H9 (cell line): Measurements from ENCODE around the gene NKAIN1. TPM values are rescaled to one million over a fixed set of nuclear protein-coding genes. Genes with fewer than 3 reads are reported as not detected.

Source experiments
- DNase-seq: peaks from one replicate; pipeline ENCODE4 v3.0.0-alpha.2; 2017
- H2AFZ ChIP-seq: one replicate; pipeline ENCODE4 v1.6.1; 2013; ENCODE audit warnings: mild to moderate bottlenecking, low read length, control low read depth, moderate library complexity
- H2AK5ac ChIP-seq: 2 replicates; pipeline ENCODE4 v1.6.1; 2013; ENCODE audit warnings: low read length, control low read depth, mixed read lengths; ENCODE audit not compliant: insufficient read length
- H2BK120ac ChIP-seq: one replicate; pipeline ENCODE4 v1.6.1; 2013; ENCODE audit warnings: low read depth, mild to moderate bottlenecking, low read length, control low read depth, inconsistent platforms; ENCODE audit not compliant: poor library complexity, severe bottlenecking
- H2BK12ac ChIP-seq: 2 replicates; pipeline ENCODE4 v1.6.1; 2013; ENCODE audit warnings: low read length, control low read depth, mixed read lengths, low read depth; ENCODE audit not compliant: insufficient read length
- H2BK15ac ChIP-seq: 2 replicates; pipeline ENCODE4 v1.6.1; 2013; ENCODE audit warnings: low read depth, low read length, control low read depth
- H2BK20ac ChIP-seq: one replicate; pipeline ENCODE4 v1.6.1; 2013; ENCODE audit warnings: low read depth, mild to moderate bottlenecking, low read length, control low read depth, inconsistent platforms; ENCODE audit not compliant: poor library complexity, severe bottlenecking
- H2BK5ac ChIP-seq: 2 replicates; pipeline ENCODE4 v1.6.1; 2013; ENCODE audit warnings: low read length, control low read depth, mixed read lengths; ENCODE audit not compliant: insufficient read length
- H3K14ac ChIP-seq: 2 replicates; pipeline ENCODE4 v1.6.1; 2013; ENCODE audit warnings: low read length, control low read depth; ENCODE audit not compliant: insufficient read depth
- H3K18ac ChIP-seq: 2 replicates; pipeline ENCODE4 v1.6.1; 2013; ENCODE audit warnings: low read depth, mild to moderate bottlenecking, mixed read lengths, low read length, control low read depth; ENCODE audit not compliant: insufficient read length
- H3K23ac ChIP-seq: 2 replicates; pipeline ENCODE4 v1.6.1; 2013; ENCODE audit warnings: low read length, control low read depth, mixed read lengths, low read depth; ENCODE audit not compliant: insufficient read length
- H3K23me2 ChIP-seq: 2 replicates; pipeline ENCODE4 v1.6.1; 2013; ENCODE audit warnings: low read depth, mild to moderate bottlenecking, mixed read lengths, low read length, control low read depth; ENCODE audit not compliant: insufficient read length, poor library complexity, severe bottlenecking
- H3K27ac ChIP-seq: 2 replicates; pipeline ENCODE4 v1.5.1; 2013; ENCODE audit warnings: low read length, control low read depth, mixed read lengths, low read depth; ENCODE audit not compliant: insufficient read length
- H3K27me3 ChIP-seq: 2 replicates; pipeline ENCODE4 v1.6.1; 2013; ENCODE audit warnings: low read length, control low read depth, inconsistent platforms; ENCODE audit not compliant: insufficient read depth
- H3K4ac ChIP-seq: 2 replicates; pipeline ENCODE4 v1.6.1; 2013; ENCODE audit warnings: low read depth, mild to moderate bottlenecking, control low read depth, inconsistent platforms, low read length, moderate library complexity
- H3K4me1 ChIP-seq: 2 replicates; pipeline ENCODE4 v1.6.1; 2013; ENCODE audit warnings: low read length, control low read depth, inconsistent platforms; ENCODE audit not compliant: insufficient read depth
- H3K4me2 ChIP-seq: 2 replicates; pipeline ENCODE4 v1.6.1; 2013; ENCODE audit warnings: low read length, control low read depth, mixed read lengths; ENCODE audit not compliant: insufficient read length, insufficient read depth
- H3K56ac ChIP-seq: 2 replicates; pipeline ENCODE4 v1.6.1; 2013; ENCODE audit warnings: low read depth, mild to moderate bottlenecking, mixed read lengths, low read length, control low read depth; ENCODE audit not compliant: insufficient read length
- H3K79me1 ChIP-seq: 2 replicates; pipeline ENCODE4 v1.6.1; 2013; ENCODE audit warnings: low read depth, mild to moderate bottlenecking, moderate library complexity, low read length, control low read depth, inconsistent platforms; ENCODE audit not compliant: insufficient read depth, poor library complexity, severe bottlenecking
- H3K79me2 ChIP-seq: 2 replicates; pipeline ENCODE4 v1.6.1; 2013; ENCODE audit warnings: low read length, control low read depth, inconsistent platforms; ENCODE audit not compliant: insufficient read depth
- H3K9ac ChIP-seq: 2 replicates; pipeline ENCODE4 v1.6.1; 2013; ENCODE audit warnings: low read length, control low read depth, mixed read lengths; ENCODE audit not compliant: insufficient read length; ENCODE audit errors: extremely low read depth
- H3K9me3 ChIP-seq: one replicate; pipeline ENCODE4 v1.6.1; 2013; ENCODE audit warnings: low read depth, low read length, inconsistent platforms; ENCODE audit not compliant: control insufficient read depth
- H3T11ph ChIP-seq: one replicate; pipeline ENCODE4 v1.6.1; 2013; ENCODE audit warnings: mild to moderate bottlenecking, low read length, control low read depth, inconsistent platforms
- H4K20me1 ChIP-seq: one replicate; pipeline ENCODE4 v1.6.1; 2013; ENCODE audit not compliant: control insufficient read depth, insufficient read length, insufficient read depth
- H4K5ac ChIP-seq: 2 replicates; pipeline ENCODE4 v1.6.1; 2013; ENCODE audit warnings: low read depth, mild to moderate bottlenecking, mixed read lengths, low read length, control low read depth; ENCODE audit not compliant: insufficient read length
- H4K8ac ChIP-seq: replicated peaks from 2 replicates; pipeline ENCODE4 v1.6.1; 2013; ENCODE audit warnings: low read length, control low read depth, mixed read lengths, low read depth; ENCODE audit not compliant: insufficient read length
- H4K91ac ChIP-seq: 2 replicates; pipeline ENCODE4 v1.6.1; 2013; ENCODE audit warnings: low read depth, mild to moderate bottlenecking, moderate library complexity, mixed read lengths, low read length, control low read depth; ENCODE audit not compliant: insufficient read length
- H3K27ac Mint-ChIP-seq, 3 experiments: 2 replicates in 2 of 3; 3 replicates in 1 of 3; pipeline ENCODE4 v1.8.0; 2020 to 2021; ENCODE audit warnings: mixed read lengths in 3 of 3, mild to moderate bottlenecking in 1 of 3, moderate library complexity in 1 of 3
- H3K27me3 Mint-ChIP-seq: 2 replicates; pipeline ENCODE4 v1.8.0; 2021; ENCODE audit warnings: low read depth, mild to moderate bottlenecking, moderate library complexity, mixed read lengths
- H3K36me3 Mint-ChIP-seq, 3 experiments: 2 replicates in 2 of 3; 3 replicates in 1 of 3; pipeline ENCODE4 v1.8.0; 2020 to 2021; ENCODE audit warnings: low read depth in 3 of 3, mixed read lengths in 3 of 3; ENCODE audit not compliant: insufficient read depth in 1 of 3
- H3K4me1 Mint-ChIP-seq, 2 experiments: 2 replicates each; pipeline ENCODE4 v1.8.0; 2020; ENCODE audit warnings: mixed read lengths in 2 of 2
- H3K4me3 Mint-ChIP-seq, 2 experiments: 2 replicates in 1 of 2; 3 replicates in 1 of 2; pipeline ENCODE4 v1.8.0; 2020 to 2021; ENCODE audit warnings: mild to moderate bottlenecking in 2 of 2, mixed read lengths in 2 of 2, moderate library complexity in 1 of 2
- H3K9me3 Mint-ChIP-seq, 2 experiments: 2 replicates in 1 of 2; 3 replicates in 1 of 2; pipeline ENCODE4 v1.8.0; 2020; ENCODE audit warnings: mild to moderate bottlenecking in 2 of 2, mixed read lengths in 2 of 2, moderate library complexity in 1 of 2
- WGBS: extraction: QIAGEN DNeasy Blood & Tissue Kit; methylation state at CpG from one replicate; pipeline ENCODE4 v1.1.7; 2013; ENCODE audit warnings: missing lambda C conversion rate, low lambda C conversion rate, mixed read lengths; ENCODE audit not compliant: insufficient read length; ENCODE audit errors: extremely low coverage; 5-methylcytosine and 5-hydroxymethylcytosine counted together
- total RNA-seq: library from RNA; stranded (reverse); gene quantifications from 2 replicates; pipeline ENCODE4 v1.2.1, GENCODE V29; 2021
- TF ChIP-seq, protein P1 (sequence below): fragments of 200-600 bp; sonication (generic); conservative IDR thresholded peaks from 3 replicates; pipeline ENCODE4 v1.8.0; 2021; ENCODE audit warnings: antibody characterized with exemption, mild to moderate bottlenecking

The NKAIN1 gene
- total RNA-seq, 1 experiment from 2014 or later: 25.6 TPM

DNA sequence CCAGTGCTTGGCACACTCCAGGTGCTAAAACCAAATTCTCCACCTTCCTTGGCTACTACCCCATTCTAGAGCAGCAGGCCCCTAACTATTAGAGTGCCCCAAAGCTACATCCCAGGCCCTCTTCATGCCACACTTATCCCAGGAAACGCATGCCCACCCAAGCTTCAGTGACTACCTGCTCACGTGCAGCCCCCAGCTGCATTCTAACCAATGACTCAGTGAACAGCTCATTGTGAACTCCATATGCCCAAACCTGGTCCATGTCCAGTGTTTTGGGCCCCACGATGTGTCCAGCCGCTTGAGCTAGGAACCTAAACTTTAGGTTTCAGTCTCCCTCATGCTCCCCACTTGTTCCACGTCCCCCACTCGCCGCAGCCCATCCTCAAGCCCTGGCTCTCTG, 41.5 kb downstream of the NKAIN1 start:
- no peak overlapping the region for H2BK5ac ChIP-seq
- WGBS: no CpG with 5 or more reads among the region's 7 CpGs
- no peak overlapping the region for H3K18ac ChIP-seq
- H3K79me1 ChIP-seq: no peaks in the 10 kb centered on the region
- H4K5ac ChIP-seq: no peak overlapping the region
- TF ChIP-seq, protein P1, sequence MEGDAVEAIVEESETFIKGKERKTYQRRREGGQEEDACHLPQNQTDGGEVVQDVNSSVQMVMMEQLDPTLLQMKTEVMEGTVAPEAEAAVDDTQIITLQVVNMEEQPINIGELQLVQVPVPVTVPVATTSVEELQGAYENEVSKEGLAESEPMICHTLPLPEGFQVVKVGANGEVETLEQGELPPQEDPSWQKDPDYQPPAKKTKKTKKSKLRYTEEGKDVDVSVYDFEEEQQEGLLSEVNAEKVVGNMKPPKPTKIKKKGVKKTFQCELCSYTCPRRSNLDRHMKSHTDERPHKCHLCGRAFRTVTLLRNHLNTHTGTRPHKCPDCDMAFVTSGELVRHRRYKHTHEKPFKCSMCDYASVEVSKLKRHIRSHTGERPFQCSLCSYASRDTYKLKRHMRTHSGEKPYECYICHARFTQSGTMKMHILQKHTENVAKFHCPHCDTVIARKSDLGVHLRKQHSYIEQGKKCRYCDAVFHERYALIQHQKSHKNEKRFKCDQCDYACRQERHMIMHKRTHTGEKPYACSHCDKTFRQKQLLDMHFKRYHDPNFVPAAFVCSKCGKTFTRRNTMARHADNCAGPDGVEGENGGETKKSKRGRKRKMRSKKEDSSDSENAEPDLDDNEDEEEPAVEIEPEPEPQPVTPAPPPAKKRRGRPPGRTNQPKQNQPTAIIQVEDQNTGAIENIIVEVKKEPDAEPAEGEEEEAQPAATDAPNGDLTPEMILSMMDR: no peak
- H3K23me2 ChIP-seq: no peaks in the 10 kb centered on the region
- no peak overlapping the region for H3K56ac ChIP-seq
- no peaks in the 10 kb centered on the region for H3K79me2 ChIP-seq
- Mint-ChIP-seq H3K9me3 (no peaks in the 10 kb centered on the region), H3K36me3 (no peaks in the 10 kb centered on the region), H3K27ac (peak overlapping the region; percentile 32 to 42 (median 37); a peak in 5 of 7 replicates), H3K27me3 (no peaks in the 10 kb centered on the region), H3K4me1 (peaks cover 19 to 27% of the 10 kb centered on the region in 2 experiments), H3K4me3 (no peak overlapping the region; a peak in 1 of 5 replicates)
- H2AFZ ChIP-seq: no peak overlapping the region
- no peaks in the 10 kb centered on the region for H4K20me1 ChIP-seq
- no peaks in the 10 kb centered on the region for H3K4me1 ChIP-seq
- no peak overlapping the region for H3T11ph ChIP-seq
- no peak overlapping the region for H3K27ac ChIP-seq
- H3K4me2 ChIP-seq: no peak overlapping the region
- DNase-seq: no peak
- no peak overlapping the region for H3K14ac ChIP-seq
- no peak overlapping the region for H3K23ac ChIP-seq
- no peak overlapping the region for H2BK12ac ChIP-seq
- H2BK120ac ChIP-seq: no peak overlapping the region
- H4K8ac ChIP-seq: no peak overlapping the region
- H4K91ac ChIP-seq: no peak overlapping the region
- no peak overlapping the region for H3K9ac ChIP-seq
- H3K27me3 ChIP-seq: no peaks in the 10 kb centered on the region
- H2BK15ac ChIP-seq: no peak overlapping the region
- H2BK20ac ChIP-seq: no peak overlapping the region
- no peaks in the 10 kb centered on the region for H3K9me3 ChIP-seq
- H2AK5ac ChIP-seq: no peak overlapping the region
- no peak overlapping the region for H3K4ac ChIP-seq
